Keratinocyte (primary cell): ENCODE data around the gene LAMB1.

Source experiments
- EZH2 ChIP-seq: IDR thresholded peaks from one replicate; pipeline ENCODE4 v1.6.1; 2012; ENCODE audit warnings: inconsistent platforms, mild to moderate bottlenecking, low read length, moderate library complexity
- TF ChIP-seq, protein P1 (sequence below), 3 experiments: IDR thresholded peaks in 1 of 3; conservative IDR thresholded peaks in 1 of 3; optimal IDR thresholded peaks in 1 of 3; 2 replicates in 2 of 3; 3 replicates in 1 of 3; pipeline versions ENCODE3 to v1.5.1; 2011; ENCODE audit warnings: low read length in 3 of 3, mild to moderate bottlenecking in 3 of 3, moderate library complexity in 2 of 3, control low read depth in 1 of 3, inconsistent platforms in 1 of 3; ENCODE audit not compliant: insufficient read depth in 2 of 3; ENCODE audit errors: extremely low read depth in 1 of 3

DNA sequence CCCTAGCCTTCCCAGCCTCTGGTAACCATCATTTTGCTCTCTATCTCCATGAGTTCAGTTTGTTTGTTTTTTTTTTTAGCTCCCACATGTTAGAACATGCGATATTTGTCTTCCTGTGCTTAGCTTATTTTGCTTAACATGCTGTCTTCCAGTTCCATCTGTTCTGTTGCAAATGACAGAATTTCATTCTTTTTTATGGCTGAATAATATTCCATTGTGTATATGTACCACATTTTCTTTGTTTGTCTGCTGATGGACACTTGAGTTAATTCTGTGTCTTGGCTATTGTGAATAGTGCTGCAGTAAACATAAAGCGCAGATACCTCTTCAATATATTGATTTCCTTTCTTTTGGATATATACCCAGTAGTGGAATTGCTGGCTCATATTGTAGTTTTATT lies 91.0 kb downstream of the LAMB1 start:
- TF ChIP-seq EZH2 = no peak
- TF ChIP-seq, protein P1, sequence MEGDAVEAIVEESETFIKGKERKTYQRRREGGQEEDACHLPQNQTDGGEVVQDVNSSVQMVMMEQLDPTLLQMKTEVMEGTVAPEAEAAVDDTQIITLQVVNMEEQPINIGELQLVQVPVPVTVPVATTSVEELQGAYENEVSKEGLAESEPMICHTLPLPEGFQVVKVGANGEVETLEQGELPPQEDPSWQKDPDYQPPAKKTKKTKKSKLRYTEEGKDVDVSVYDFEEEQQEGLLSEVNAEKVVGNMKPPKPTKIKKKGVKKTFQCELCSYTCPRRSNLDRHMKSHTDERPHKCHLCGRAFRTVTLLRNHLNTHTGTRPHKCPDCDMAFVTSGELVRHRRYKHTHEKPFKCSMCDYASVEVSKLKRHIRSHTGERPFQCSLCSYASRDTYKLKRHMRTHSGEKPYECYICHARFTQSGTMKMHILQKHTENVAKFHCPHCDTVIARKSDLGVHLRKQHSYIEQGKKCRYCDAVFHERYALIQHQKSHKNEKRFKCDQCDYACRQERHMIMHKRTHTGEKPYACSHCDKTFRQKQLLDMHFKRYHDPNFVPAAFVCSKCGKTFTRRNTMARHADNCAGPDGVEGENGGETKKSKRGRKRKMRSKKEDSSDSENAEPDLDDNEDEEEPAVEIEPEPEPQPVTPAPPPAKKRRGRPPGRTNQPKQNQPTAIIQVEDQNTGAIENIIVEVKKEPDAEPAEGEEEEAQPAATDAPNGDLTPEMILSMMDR (optimal IDR thresholded peaks at IDR 0.05 in 1 of 3, IDR thresholded peaks at IDR 0.05 in 1 of 3, conservative IDR thresholded peaks at IDR 0.05 in 1 of 3; ENCODE audit: extremely low read depth in 1 of 3, insufficient read depth in 2 of 3, low read length in 3 of 3) = no peak
